COR-L47 (cell line): Measurements from ENCODE around the gene ABLIM1.

Source experiments
- DNase-seq: peaks from one replicate; lab custom pipeline; 2025; lab: John Stamatoyannopoulos, UW

The ABLIM1 gene

GRCh38 chr10:114623155-114623554, 34.9 kb downstream of the ABLIM1 start:
- no peak for DNase-seq

- no peak for DNase-seq
Observed at GRCh38 chr10:114618722-114619121, 39.4 kb downstream of the ABLIM1 start.

- no peak for DNase-seq
Observed at GRCh38 chr10:114616516-114616915, 41.6 kb downstream of the ABLIM1 start.

GRCh38 chr10:114616103-114616502, 42.0 kb downstream of the ABLIM1 start:
- DNase-seq = no peak

DNA sequence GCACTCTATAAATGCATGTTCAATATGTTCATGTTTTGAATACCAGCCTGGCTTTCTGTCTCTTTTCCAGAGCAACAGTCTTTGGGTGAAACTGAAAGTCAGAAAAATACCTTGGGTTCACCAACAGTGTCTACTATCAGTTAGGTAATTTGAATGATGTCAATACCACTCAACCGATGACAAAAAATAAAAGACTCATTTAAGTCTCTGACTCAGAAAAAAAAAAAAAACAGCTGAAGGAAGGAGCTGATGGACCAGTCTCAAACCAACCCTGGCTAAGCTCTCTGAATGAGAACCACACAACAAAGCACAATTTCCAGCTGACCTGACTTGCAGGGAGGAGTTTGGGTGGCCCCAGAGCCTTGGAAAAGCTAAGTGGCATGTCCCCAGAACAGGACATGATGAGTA, 42.5 kb downstream of the ABLIM1 start:
- no peak for DNase-seq

GRCh38 chr10:114613237-114613979, 44.7 kb downstream of the ABLIM1 start:
- DNase-seq = no peak

DNA sequence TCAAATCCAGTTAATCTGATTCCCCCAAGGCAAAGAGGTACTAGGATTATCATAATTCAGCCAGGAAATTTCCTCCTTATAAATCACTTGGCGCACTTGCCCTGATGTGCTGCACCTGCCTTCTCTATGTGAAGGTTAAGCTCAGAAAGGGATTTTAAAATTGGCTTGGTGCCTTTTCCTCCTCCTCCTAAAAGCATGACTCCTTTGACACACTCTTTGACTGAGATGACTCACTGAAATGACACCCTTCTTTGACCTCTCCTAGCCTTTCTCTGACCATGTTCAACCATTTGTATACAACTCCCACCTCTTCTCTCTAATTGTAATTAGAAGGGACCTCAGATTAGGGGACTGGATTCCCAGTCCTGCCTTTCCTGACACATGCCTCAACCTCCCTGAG, 46.5 kb downstream of the ABLIM1 start:
- DNase-seq = no peak

- DNase-seq = no peak
Observed at GRCh38 chr10:114609518-114610426, 48.3 kb downstream of the ABLIM1 start.

DNA sequence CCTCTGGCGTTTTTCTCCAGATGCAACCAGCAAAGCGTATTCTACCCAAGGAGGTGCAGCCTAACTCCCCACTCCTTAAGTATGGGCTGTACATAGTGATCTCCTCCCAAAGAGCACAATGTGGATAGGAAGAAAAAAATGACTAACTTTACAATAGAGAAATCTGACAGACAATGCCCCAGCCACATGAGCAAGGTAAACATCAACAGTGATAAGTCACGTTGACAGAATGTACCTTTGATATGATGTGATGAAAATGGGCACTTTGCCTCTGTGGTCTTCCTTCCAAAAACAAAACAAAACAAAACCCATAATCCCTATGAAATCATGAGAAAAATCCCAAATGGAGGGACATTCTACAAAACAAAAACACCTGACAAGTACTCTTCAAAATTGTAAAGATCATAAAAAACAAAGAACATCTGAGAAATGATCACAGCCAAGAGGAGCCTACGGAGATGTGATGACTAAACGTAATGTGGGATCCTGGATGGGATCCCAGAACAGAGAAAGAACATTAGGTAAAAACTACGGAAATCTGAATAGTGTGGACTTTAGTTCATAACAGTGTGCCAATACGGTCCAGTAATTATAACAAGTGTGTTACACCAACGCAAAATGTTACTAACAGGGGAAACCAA, 50.6 kb downstream of the ABLIM1 start:
- DNase-seq = no peak

- no peak for DNase-seq
Observed at GRCh38 chr10:114605155-114605797, 52.8 kb downstream of the ABLIM1 start.

DNA sequence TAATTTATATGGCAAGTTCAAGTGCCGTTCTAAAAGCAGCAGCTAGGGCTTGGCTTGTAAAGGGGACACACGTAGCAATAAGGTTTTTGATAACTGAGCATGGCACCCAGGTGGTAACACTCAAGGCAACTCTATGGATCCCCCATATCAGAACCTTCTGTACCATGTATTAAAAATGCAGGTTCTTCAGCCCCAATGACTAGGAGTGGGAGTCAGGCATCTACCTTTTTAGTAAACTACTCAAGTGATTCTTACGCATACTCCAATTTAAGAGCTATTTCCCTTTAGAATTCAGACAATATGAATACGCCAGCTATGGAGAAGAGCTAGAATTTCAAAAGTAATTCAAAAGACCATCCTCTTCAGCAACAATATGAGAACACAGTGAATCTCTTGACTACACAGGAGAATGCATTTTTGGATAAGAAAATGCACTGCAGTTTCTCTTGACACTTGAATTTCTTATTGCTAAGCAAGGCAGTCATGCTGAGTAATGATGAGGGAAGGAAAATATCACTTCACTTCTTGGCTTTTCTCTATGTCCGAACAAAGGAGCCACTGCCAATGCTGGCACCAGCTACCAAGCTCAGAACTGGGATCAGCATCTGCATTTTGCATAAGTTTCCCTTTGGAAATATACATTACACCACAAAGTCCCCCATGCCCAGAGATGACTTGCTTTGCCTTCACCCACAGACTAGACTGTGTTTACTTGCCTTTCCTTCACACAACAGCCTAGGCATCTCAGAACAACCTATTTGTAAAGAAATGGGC, 53.5 kb downstream of the ABLIM1 start:
- DNase-seq = no peak

DNA sequence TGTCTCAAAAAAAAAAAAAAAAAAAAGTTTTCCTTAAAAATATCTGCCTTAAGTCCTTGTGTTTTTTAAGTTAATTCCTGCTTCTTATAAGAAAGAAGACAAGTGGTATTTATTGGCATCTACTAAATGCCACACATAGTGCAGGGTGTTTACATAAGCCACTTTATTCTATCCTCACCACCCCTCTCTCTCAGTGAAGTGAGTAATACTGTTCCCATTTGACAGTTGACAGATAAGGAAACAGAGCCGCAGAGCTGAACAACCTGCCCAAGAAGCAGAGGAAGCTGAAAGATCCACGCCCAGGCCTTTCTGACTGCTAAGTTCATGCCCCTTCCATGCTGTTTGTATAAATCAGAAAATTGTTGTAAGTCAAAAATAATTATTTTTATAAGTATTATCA, 54.1 kb downstream of the ABLIM1 start:
- DNase-seq = no peak

GRCh38 chr10:114603303-114603702, 54.8 kb downstream of the ABLIM1 start:
- no peak for DNase-seq

GRCh38 chr10:114600057-114600456, 58.0 kb downstream of the ABLIM1 start:
- DNase-seq = no peak

DNA sequence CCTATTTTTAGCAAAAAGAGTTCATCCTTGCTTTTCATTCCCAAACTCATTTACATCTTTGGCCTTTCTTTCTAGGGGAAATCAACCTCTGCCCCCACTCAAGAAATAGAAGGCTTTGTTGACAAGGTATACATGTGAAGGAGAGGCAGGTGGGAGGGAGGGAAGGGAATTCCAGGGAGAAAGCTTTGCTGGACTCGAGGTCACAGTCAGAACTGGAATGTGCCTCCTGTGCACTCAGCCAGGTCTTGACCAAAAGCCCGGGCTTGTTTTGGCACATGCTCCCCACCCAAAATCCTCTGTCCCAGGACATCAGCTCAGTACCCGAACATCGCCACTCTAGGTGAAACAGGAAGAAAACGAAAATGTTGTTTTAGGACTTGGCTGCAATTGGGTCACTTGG, 61.3 kb downstream of the ABLIM1 start:
- DNase-seq = no peak

- DNase-seq = no peak
Observed at GRCh38 chr10:114593816-114594468, 64.1 kb downstream of the ABLIM1 start.

DNA sequence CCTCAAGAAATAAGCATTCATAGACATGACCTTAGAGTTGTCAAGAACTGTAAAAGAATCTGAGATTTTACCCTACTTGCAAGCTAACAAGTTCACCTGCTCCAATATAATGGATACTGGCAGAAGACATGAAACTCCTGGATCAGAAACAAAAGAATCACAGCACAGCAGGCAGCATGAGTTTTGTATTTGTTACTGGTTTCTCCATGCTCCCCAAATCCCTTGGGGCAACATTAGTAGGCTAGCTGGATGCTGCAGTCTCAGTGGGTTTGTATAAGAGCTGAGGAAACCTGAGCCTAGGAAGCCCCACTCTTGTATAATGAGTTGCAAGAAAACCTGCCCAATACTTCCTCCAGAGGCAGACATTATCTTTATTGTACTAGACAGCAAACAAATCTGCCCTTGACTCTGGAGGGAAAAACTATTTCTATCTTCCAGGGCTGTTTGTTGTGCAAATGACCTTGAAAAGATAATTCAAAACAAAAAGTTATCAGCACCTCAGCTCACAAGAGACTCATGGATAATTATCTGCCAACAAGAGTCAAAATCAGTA, 64.8 kb downstream of the ABLIM1 start:
- DNase-seq = no peak

GRCh38 chr10:114590993-114591392, 67.1 kb downstream of the ABLIM1 start:
- no peak for DNase-seq

GRCh38 chr10:114584419-114584818, 73.7 kb downstream of the ABLIM1 start:
- DNase-seq = no peak

DNA sequence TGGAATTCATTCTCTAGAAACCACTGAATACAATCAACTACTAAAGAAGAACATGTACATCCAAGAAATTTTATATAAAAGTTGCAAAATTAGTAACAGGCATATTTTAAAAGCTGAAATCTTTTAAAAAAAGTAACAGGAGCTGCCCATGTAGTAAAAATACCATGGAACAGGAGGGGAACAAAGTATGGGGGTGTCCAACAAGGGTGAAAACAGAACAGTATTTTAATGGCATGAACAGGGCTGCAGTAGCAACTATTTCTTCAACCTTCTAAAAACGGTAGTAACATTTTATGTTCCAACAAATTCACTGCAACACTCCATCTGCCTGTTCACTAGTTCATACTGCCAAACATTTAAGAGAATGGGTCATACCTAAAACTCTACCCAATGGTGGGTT, 77.0 kb downstream of the ABLIM1 start:
- no peak for DNase-seq

DNA sequence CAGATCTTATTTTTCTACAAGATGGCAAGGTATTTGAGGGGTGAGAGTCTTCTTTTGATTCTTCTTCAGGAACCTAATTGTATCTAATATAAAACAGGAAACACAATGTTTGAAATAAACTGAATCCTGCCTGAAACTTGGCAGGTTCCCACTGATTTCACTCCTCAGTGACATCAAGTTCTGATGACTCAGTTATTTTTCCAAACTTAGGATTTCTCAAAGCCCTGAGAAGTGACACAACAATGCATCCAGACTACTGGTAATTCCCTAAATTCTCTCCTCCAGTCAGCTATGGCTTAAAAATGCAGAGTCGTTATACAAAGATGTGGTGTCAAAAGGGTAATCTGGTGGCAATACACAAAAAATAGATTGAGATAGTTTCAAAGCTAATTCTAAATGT, 80.9 kb downstream of the ABLIM1 start:
- no peak for DNase-seq
